Fibroblast of villous mesenchyme (primary cell): ENCODE data around the gene RING1. TPM values are rescaled to one million over a fixed set of nuclear protein-coding genes. Genes with fewer than 3 reads are reported as not detected.

Experiments
- DNase-seq: peaks from one replicate; pipeline ENCODE4 v3.0.0-alpha.2; 2010; ENCODE audit warnings: low read depth
- H3K4me3 ChIP-seq: 2 replicates; pipeline ENCODE4 v1.5.1; 2011; ENCODE audit warnings: low read depth, mild to moderate bottlenecking, low read length
- total RNA-seq: library from RNA; depleted of rRNA; stranded (reverse); fragments of >200 nt; gene quantifications from 2 replicates; pipeline ENCODE4 v1.2.3, GENCODE V29; 2012
- TF ChIP-seq, protein P1 (sequence below): IDR thresholded peaks from 2 replicates; pipeline ENCODE4 v1.5.1; 2012; ENCODE audit warnings: low read depth, mild to moderate bottlenecking, low read length; ENCODE audit not compliant: insufficient read depth

Gene RING1
- total RNA-seq, 1 donor = 27.2 TPM

DNA sequence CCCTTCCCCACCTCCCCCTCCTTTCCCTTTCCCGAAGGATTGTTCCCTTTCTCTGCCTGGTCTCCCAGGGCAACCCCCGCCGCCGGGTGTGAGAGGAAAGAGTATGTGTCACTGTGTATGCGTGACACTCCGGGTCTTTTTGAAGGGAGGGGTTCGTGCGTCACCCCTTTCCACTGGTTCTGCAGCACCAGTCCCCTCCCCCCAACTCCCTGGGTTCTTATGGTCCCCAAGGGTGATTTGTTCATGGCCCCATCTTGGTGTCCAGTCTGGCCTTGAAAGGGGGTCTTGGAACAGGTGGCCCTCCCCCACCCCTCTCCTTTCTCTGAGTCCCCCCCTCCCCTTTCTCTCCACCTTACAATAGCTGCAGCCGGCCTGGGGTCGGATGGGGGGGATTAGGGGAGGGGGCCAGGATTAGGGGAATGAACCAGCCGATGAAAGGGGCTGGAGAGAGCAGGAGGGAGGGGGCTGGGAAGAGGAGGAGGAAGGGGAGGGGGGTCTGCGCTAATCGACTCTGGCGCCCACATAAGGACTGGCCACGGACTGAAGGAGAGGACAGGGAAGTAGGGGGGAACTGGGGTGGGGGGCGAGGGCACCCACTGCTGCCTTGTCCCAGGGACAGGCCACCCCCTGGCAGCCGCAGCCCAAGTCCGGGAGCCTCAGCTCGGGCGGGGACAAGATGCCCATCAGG lies 1.3 kb upstream of the RING1 start:
- DNase-seq = no peak
- peak overlapping the region; percentile 83 for H3K4me3 ChIP-seq
- TF ChIP-seq, protein P1, sequence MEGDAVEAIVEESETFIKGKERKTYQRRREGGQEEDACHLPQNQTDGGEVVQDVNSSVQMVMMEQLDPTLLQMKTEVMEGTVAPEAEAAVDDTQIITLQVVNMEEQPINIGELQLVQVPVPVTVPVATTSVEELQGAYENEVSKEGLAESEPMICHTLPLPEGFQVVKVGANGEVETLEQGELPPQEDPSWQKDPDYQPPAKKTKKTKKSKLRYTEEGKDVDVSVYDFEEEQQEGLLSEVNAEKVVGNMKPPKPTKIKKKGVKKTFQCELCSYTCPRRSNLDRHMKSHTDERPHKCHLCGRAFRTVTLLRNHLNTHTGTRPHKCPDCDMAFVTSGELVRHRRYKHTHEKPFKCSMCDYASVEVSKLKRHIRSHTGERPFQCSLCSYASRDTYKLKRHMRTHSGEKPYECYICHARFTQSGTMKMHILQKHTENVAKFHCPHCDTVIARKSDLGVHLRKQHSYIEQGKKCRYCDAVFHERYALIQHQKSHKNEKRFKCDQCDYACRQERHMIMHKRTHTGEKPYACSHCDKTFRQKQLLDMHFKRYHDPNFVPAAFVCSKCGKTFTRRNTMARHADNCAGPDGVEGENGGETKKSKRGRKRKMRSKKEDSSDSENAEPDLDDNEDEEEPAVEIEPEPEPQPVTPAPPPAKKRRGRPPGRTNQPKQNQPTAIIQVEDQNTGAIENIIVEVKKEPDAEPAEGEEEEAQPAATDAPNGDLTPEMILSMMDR = no peak

- DNase-seq = peak; percentile 62
- H3K4me3 ChIP-seq = peak overlapping the region; percentile 83
- TF ChIP-seq, protein P1 = no peak
Observed at GRCh38 chr6:33207552-33208090, 679 bp upstream of the RING1 start.

- TF ChIP-seq, protein P1 = no peak
Observed at GRCh38 chr6:33209856-33210255, 1.6 kb downstream of the RING1 start.

DNA sequence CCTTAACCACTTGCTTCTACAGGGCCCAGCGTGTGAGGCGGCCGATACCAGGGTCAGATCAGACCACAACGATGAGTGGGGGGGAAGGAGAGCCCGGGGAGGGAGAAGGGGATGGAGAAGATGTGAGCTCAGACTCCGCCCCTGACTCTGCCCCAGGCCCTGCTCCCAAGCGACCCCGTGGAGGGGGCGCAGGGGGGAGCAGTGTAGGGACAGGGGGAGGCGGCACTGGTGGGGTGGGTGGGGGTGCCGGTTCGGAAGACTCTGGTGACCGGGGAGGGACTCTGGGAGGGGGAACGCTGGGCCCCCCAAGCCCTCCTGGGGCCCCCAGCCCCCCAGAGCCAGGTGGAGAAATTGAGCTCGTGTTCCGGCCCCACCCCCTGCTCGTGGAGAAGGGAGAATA lies 2.8 kb downstream of the RING1 start:
- DNase-seq = no peak
- no peak overlapping the region for H3K4me3 ChIP-seq
- TF ChIP-seq, protein P1 = no peak

More at GRCh38 chr6:33209856-33210255, 1.6 kb downstream of the RING1 start:
- no peak for DNase-seq
- no peak overlapping the region for H3K4me3 ChIP-seq

- H3K4me3 ChIP-seq = no peak overlapping the region
- no peak for DNase-seq
- TF ChIP-seq, protein P1 = peak; percentile 2
Observed at GRCh38 chr6:33211666-33212422, 3.5 kb downstream of the RING1 start.

DNA sequence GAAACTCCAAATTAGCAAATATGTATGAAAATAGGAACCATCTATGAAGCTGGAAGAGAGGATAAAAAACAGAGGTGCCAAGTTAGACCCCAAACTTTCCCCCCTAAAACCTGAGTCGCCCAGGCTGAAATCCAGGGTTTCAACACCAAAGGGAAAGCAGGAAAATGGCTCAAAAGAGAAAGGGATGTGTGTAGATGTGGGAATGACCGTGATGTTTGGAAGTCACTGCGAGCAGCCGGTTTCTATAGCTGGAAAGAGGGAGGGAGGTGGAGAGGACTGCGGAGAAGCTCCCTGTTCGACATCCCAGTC lies 4.5 kb downstream of the RING1 start:
- peak overlapping the region; percentile 62 for H3K4me3 ChIP-seq
- TF ChIP-seq, protein P1 = no peak
- peak; percentile 12 for DNase-seq
